Thymus (tissue), 11 donors: Measurements from ENCODE around the gene UBASH3B. TPM values are rescaled to one million over a fixed set of nuclear protein-coding genes. Genes with fewer than 3 reads are reported as not detected.

Experiments used
- DNase-seq, 9 donors: peaks; one replicate each; pipeline ENCODE4 v3.0.0-alpha.2; 2013; ENCODE audit warnings: low spot score in 9 of 9, low read depth in 6 of 9, missing footprints in 1 of 9
- H3K27ac ChIP-seq, 2 donors: one replicate each; pipeline ENCODE4 v1.5.1; 2013; ENCODE audit warnings: control low read depth in 1 of 2, low read depth in 1 of 2, low read length in 1 of 2, mild to moderate bottlenecking in 1 of 2, moderate library complexity in 1 of 2
- H3K27me3 ChIP-seq, 2 donors: one replicate each; pipeline ENCODE4 v1.5.1; 2013; ENCODE audit warnings: low read length in 1 of 2; ENCODE audit not compliant: control insufficient read depth in 2 of 2, insufficient read depth in 1 of 2
- H3K36me3 ChIP-seq, 2 donors: one replicate each; pipeline ENCODE4 v1.5.1; 2013; ENCODE audit warnings: low read length in 1 of 2, mild to moderate bottlenecking in 1 of 2, moderate library complexity in 1 of 2; ENCODE audit not compliant: control insufficient read depth in 2 of 2, insufficient read depth in 2 of 2
- H3K4me1 ChIP-seq, 2 donors: one replicate each; pipeline ENCODE4 v1.5.1; 2013; ENCODE audit warnings: low read length in 2 of 2; ENCODE audit not compliant: control insufficient read depth in 2 of 2, insufficient read depth in 2 of 2
- H3K4me3 ChIP-seq, 2 donors: one replicate each; pipeline ENCODE4 v1.5.1; 2013; ENCODE audit warnings: low read length in 2 of 2, control low read depth in 1 of 2, mild to moderate bottlenecking in 1 of 2
- H3K9me3 ChIP-seq, 2 donors: one replicate each; pipeline ENCODE4 v1.5.1; 2013; ENCODE audit warnings: low read length in 1 of 2, mild to moderate bottlenecking in 1 of 2; ENCODE audit not compliant: control insufficient read depth in 2 of 2, insufficient read depth in 1 of 2
- WGBS: extraction: QIAGEN DNeasy Blood & Tissue Kit; methylation state at CpG from one replicate; pipeline ENCODE4 v1.1.7; 2013; 5-methylcytosine and 5-hydroxymethylcytosine counted together
- polyA plus RNA-seq: library from polyadenylated mRNA; stranded (reverse); fragments of 200-250 nt; gene quantifications from one replicate; pipeline ENCODE4 v1.2.3, GENCODE V29; 2013
- total RNA-seq: library from RNA; stranded (reverse); fragments of 120-200 nt; gene quantifications from one replicate; pipeline ENCODE4 v1.2.4, GENCODE V29; 2013
- donor health status: healthy.

Gene UBASH3B
- total and polyA plus RNA-seq, 2 donors: 11.2 to 14.8 TPM

GRCh38 chr11:122769126-122769780 lies 113.7 kb downstream of the UBASH3B start:
- no peak overlapping the region for H3K27ac ChIP-seq
- 93% methylated on average over 4 of the region's 4 CpGs for WGBS

GRCh38 chr11:122772945-122773344 lies 117.4 kb downstream of the UBASH3B start:
- peaks cover 21 to 44% of the 10 kb centered on the region in 2 donors for H3K4me1 ChIP-seq
- 81% methylated on average over 7 of the region's 7 CpGs for WGBS

More at GRCh38 chr11:122769126-122769780, 113.7 kb downstream of the UBASH3B start:
- DNase-seq: no peak
- H3K36me3 ChIP-seq: peaks cover 0 to 5% of the 10 kb centered on the region in 2 donors
- H3K4me3 ChIP-seq: no peak overlapping the region
- no peaks in the 10 kb centered on the region for H3K27me3 ChIP-seq
- H3K4me1 ChIP-seq: peaks cover 1 to 15% of the 10 kb centered on the region in 2 donors
- H3K9me3 ChIP-seq: no peaks in the 10 kb centered on the region

GRCh38 chr11:122773781-122774266 lies 118.3 kb downstream of the UBASH3B start:
- WGBS: 93% methylated on average over 8 of the region's 8 CpGs
- no peaks in the 10 kb centered on the region for H3K9me3 ChIP-seq
- H3K36me3 ChIP-seq: peaks cover 7 to 10% of the 10 kb centered on the region in 2 donors
- H3K4me1 ChIP-seq: peaks cover 21 to 44% of the 10 kb centered on the region in 2 donors
- H3K27ac ChIP-seq: no peak overlapping the region
- H3K27me3 ChIP-seq: no peaks in the 10 kb centered on the region
- no peak for DNase-seq
- H3K4me3 ChIP-seq: no peak overlapping the region

More at GRCh38 chr11:122772945-122773344, 117.4 kb downstream of the UBASH3B start:
- Histone ChIP-seq H3K9me3 (no peaks in the 10 kb centered on the region), H3K4me3 (no peak overlapping the region), H3K36me3 (peaks cover 5 to 10% of the 10 kb centered on the region in 2 donors), H3K27ac (no peak overlapping the region), H3K27me3 (no peaks in the 10 kb centered on the region)
- DNase-seq: no peak

- Histone ChIP-seq H3K4me3 (no peak overlapping the region), H3K27ac (no peak overlapping the region), H3K27me3 (no peaks in the 10 kb centered on the region), H3K4me1 (peaks cover 21 to 51% of the 10 kb centered on the region in 2 donors), H3K9me3 (no peaks in the 10 kb centered on the region), H3K36me3 (peaks cover 14 to 25% of the 10 kb centered on the region in 2 donors)
- DNase-seq: peak in 1 of 9 donors; percentile 32
- 57% methylated on average over 3 of the region's 3 CpGs for WGBS
Measured at GRCh38 chr11:122775675-122776271, 120.3 kb downstream of the UBASH3B start.

GRCh38 chr11:122776546-122776945 lies 121.0 kb downstream of the UBASH3B start:
- Histone ChIP-seq H3K4me1 (peaks cover 21 to 55% of the 10 kb centered on the region in 2 donors), H3K4me3 (no peak overlapping the region), H3K27ac (no peak overlapping the region), H3K36me3 (peaks cover 12 to 32% of the 10 kb centered on the region in 2 donors), H3K9me3 (no peaks in the 10 kb centered on the region), H3K27me3 (no peaks in the 10 kb centered on the region)
- DNase-seq: no peak
- WGBS: 95% methylated on average over 4 of the region's 4 CpGs

GRCh38 chr11:122777343-122777742 lies 121.8 kb downstream of the UBASH3B start:
- peaks cover 15 to 40% of the 10 kb centered on the region in 2 donors for H3K36me3 ChIP-seq
- H3K4me3 ChIP-seq: no peak overlapping the region
- H3K27ac ChIP-seq: peak overlapping the region in 1 of 2 donors; percentile 48
- H3K4me1 ChIP-seq: peaks cover 21 to 55% of the 10 kb centered on the region in 2 donors
- DNase-seq: peak in 1 of 9 donors; percentile 51
- H3K27me3 ChIP-seq: no peaks in the 10 kb centered on the region
- 35% methylated on average over 3 of the region's 3 CpGs for WGBS
- no peaks in the 10 kb centered on the region for H3K9me3 ChIP-seq

- WGBS: 93% methylated on average over 2 of the region's 2 CpGs
- no peak for DNase-seq
- Histone ChIP-seq H3K27ac (no peak overlapping the region), H3K4me3 (no peak overlapping the region), H3K9me3 (no peaks in the 10 kb centered on the region), H3K27me3 (no peaks in the 10 kb centered on the region), H3K36me3 (peaks cover 23 to 48% of the 10 kb centered on the region in 2 donors), H3K4me1 (peaks cover 21 to 52% of the 10 kb centered on the region in 2 donors)
Measured at GRCh38 chr11:122778148-122778547, 122.6 kb downstream of the UBASH3B start.

- no peaks in the 10 kb centered on the region for H3K9me3 ChIP-seq
- no peak overlapping the region for H3K4me3 ChIP-seq
- peaks cover 32 to 57% of the 10 kb centered on the region in 2 donors for H3K36me3 ChIP-seq
- H3K4me1 ChIP-seq: peaks cover 21 to 45% of the 10 kb centered on the region in 2 donors
- no peak for DNase-seq
- no peak overlapping the region for H3K27ac ChIP-seq
- WGBS: 96% methylated on average over 12 of the region's 12 CpGs
- H3K27me3 ChIP-seq: no peaks in the 10 kb centered on the region
Measured at GRCh38 chr11:122779047-122779629, 123.6 kb downstream of the UBASH3B start.
